NCI-H2107 treated with DMSO at 0.1 percent for 48 hours (cell line): Measurements from ENCODE around the gene KDM8.

ENCODE experiments used
- DNase-seq: peaks from one replicate; lab custom pipeline; 2025; ENCODE audit not compliant: unreplicated experiment; lab: John Stamatoyannopoulos, UW

KDM8 gene

DNA sequence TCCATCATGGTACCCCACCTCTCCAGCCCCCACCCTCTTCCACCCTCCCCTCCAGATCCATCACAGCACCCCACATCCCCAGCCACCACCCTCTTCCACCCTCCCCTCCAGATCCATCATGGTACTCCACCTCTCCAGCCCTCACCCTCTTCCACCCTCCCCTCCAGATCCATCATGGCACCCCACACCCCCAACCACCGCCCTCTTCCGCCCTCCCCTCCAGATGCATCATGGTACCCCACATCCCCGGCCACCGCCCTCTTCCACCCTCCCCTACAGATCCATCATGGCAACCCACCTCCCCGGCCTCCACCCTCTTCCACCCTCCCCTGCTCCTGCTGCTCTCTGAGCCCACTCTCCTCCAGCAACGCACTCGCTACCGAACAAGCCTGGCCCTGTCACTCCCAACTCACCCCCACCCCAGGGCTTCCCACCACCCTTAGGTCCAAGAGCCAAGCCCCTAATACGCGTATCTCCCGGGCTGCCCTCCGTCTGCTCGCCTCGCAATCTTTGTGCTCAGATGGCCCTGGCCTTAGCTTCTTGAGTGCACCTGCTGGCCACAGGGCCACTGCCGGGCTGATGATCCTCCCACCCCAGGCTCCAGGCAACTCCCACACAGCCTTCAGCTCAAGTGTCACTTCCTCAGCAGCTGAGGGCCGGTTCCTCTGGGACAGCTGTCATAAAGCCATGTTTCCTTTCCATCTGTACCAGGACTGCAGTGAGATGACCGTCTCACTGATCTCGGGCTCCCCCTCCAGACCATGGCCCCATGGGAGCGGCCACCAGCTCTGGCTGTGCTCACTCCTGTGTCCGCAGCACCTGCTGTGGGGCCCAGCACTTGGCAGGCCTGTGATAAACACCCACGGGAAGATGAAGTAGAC is 25.5 kb downstream of the KDM8 start:
- peak; percentile 22 for DNase-seq

- no peak for DNase-seq
Observed at GRCh38 chr16:27229891-27230470, 26.7 kb downstream of the KDM8 start.

GRCh38 chr16:27230562-27231001 is 27.3 kb downstream of the KDM8 start:
- DNase-seq, result peak; percentile 29

DNA sequence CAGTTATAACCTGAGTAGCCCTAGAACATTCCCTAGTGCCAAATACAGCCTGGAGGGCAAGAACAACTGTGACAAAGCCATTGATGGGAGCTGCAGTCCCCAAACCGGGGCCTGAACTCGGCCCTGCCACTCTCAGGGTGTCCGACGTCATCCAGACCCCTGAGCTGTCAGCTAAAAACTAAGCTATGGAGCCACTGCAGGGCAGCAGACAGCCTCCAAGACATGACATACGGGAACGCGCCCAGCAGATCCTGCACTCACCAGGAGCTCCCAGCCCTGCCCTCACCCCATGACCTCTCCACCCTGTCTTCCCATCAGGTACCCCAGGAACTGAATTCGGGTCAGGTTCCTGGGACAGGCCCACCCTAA is 28.4 kb downstream of the KDM8 start:
- no peak for DNase-seq

DNA sequence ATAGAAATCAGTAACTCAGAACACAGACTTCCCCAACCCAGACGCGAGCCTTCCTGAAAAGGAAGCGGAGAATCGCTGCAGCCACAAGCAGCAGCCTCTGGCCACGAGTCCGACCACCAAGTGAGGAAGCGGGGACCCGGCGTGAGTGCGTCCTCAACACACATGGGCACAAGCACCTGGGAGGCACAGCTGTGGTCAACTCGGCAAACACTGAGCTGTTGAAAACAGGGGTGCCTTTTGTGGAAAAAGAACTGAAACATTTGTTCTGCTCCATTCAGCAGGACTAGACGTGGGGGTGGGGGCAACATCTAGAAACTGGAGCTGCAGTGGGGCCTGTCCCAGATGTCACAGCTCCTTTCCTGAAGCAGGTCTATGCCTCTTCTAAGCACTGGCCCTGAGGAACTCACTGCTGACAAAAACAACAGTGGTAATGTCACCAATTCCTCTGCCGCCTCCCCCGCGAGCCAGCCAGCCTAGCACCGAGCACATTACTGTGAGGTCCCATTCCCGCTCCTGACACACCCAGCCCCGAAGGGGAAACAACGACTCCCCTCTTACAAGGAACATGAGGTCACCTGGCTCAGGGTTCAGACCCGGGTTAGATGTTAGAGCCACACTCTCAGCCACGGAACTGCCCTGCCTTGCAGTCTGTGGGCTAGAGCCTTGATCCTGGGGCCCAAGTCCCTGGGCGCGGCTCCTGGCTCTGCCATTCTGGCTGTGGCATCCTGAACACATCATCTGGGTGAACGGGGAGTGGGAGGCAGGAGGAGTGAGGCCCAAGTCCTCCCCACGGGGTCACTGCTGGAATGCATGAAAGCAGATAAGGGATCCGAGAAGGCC is 29.0 kb downstream of the KDM8 start:
- no peak for DNase-seq

GRCh38 chr16:27232901-27233625 is 29.7 kb downstream of the KDM8 start:
- DNase-seq, result no peak

DNA sequence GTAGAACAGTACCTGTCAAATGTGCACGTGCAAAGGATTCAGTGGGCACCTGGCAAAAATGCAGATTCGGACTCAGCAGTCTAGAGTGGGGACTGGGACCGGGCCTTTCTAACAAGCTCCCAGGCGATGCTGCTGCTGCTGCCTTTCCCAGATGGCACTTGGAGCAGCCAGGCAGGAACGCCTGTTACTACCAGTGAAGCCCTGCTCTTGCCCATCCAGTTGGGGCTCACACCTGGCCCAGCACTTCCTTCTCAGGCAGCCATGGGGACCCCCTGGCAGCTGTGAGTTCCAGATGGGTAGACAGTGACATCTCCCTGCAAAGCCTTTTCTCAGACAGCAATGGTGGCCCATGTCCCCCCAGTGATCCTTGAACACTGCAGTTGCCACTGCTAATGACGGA is 30.4 kb downstream of the KDM8 start:
- DNase-seq, result no peak

- DNase-seq, result no peak
Observed at GRCh38 chr16:27234171-27234570, 30.8 kb downstream of the KDM8 start.

DNA sequence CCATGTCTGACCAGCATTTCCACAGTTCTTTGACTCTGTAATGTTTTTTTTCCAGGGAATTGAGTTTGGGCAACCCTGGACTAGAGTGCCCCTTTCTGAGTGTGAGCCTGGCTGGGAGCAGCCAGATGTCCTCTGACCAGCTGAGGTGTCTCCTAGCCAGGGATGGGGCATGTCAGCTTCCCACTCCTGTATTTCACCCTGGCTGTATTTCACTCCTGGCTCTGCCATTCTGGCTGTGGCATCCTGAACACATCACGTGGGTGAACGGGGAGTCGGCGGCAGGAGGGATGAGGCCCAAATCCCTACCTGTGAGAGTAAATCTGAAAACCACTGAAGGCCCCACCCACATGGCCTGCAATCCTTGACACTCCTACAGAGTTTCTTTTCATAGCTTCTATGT is 31.3 kb downstream of the KDM8 start:
- DNase-seq, result no peak

DNA sequence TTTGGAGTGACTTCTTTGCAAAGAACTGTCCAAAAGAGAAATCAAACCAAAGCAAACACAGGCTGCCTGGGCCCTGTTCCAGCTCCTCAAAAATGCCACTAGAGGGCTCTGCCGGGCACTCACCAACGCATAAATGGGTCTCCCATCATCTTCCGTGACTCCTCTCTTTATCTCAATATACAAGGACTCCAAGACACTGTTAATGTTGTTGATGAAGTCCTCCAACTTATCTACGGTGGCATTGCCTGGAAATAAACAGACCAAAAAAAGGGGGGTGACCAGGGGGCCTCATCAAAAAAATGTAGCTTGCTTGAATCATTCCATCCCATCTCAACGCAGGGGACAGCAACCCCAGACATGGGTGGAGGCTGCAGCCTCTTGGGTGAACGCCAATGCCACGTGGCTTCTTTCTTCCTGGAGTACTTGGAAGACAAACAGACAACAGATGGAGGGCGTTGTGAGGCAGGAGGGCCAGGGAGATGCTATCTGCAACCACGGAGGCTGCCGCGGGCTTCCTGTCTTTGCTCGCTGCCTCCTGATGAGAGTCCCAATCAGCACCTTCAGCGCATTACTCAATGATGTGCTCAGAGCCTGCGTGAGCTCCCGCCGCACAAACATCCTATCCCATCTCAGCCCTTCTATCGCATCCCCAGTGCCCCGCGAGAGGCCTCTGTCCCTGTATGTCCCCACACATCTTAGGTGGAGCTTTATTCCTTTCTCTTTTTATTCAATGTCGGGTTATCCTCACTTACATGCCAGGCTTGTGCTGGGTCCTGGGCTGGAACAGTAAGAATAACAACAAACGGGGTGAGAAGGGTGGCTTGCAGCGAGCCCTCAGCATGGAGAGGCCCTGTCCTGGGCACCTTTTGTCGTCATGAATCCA is 32.0 kb downstream of the KDM8 start:
- DNase-seq, result peak; percentile 49

GRCh38 chr16:27235938-27236245 is 32.6 kb downstream of the KDM8 start:
- DNase-seq, result no peak

GRCh38 chr16:27236635-27237218 is 33.4 kb downstream of the KDM8 start:
- no peak for DNase-seq

- DNase-seq, result no peak
Observed at GRCh38 chr16:27237219-27238015, 34.1 kb downstream of the KDM8 start.

DNA sequence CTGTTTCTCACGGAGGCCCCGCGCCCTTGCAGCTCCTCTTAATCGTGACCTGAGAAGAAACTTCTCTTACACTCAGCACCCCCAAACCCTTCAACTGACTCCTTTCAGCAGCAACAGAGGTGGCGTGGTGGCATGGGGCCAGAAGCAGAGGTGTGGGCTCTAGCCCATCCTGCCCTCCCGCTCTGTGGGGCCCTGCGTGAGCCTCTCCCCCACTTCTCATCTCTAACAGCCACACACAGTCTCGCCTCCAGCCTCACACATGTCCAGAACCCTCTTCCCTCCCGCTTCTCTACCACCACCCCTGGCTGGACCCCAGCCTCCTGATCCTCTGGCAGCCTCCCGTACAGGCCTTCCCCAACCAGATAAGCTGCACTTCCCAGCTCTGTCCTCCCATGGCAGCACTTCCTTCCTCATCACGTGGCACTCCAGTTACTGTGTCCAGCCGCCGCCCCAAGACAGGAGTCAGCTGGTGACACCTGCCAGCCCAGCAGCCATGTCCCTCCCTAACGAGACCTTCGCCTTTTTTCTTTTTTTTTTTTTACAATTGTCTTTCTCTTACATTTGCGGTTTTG is 34.8 kb downstream of the KDM8 start:
- DNase-seq, result no peak

GRCh38 chr16:27238591-27238990 is 35.3 kb downstream of the KDM8 start:
- DNase-seq, result no peak

GRCh38 chr16:27239026-27239425 is 35.7 kb downstream of the KDM8 start:
- no peak for DNase-seq

GRCh38 chr16:27239906-27240655 is 36.8 kb downstream of the KDM8 start:
- DNase-seq, result no peak

GRCh38 chr16:27240948-27241531 is 37.7 kb downstream of the KDM8 start:
- no peak for DNase-seq
